Nephron (organoid): ENCODE data around the gene HEATR5A.

Experiments
- H3K27ac Mint-ChIP-seq, 3 experiments: 2 replicates each; pipeline ENCODE4 v1.8.0; 2020; ENCODE audit warnings: mixed read lengths in 3 of 3, mild to moderate bottlenecking in 2 of 3, moderate library complexity in 1 of 3
- H3K27me3 Mint-ChIP-seq: 2 replicates; pipeline ENCODE4 v1.8.0; 2021; ENCODE audit warnings: low read depth, mild to moderate bottlenecking, moderate library complexity, mixed read lengths
- H3K36me3 Mint-ChIP-seq: 2 replicates; pipeline ENCODE4 v1.8.0; 2020; ENCODE audit warnings: low read depth, mixed read lengths
- H3K4me1 Mint-ChIP-seq: 2 replicates; pipeline ENCODE4 v1.8.0; 2020; ENCODE audit warnings: mixed read lengths
- H3K4me3 Mint-ChIP-seq, 3 experiments: 2 replicates each; pipeline ENCODE4 v1.8.0; 2020; ENCODE audit warnings: mild to moderate bottlenecking in 3 of 3, mixed read lengths in 3 of 3, moderate library complexity in 2 of 3
- H3K9me3 Mint-ChIP-seq: 2 replicates; pipeline ENCODE4 v1.8.0; 2020; ENCODE audit warnings: mixed read lengths
- TF ChIP-seq, protein P1 (sequence below), 3 experiments: fragments of 200-600 bp; sonication (generic); IDR thresholded peaks; one replicate each; pipeline ENCODE4 v1.5.0; 2021; ENCODE audit warnings: antibody characterized with exemption in 3 of 3; ENCODE audit not compliant: unreplicated experiment in 3 of 3

Gene HEATR5A

DNA sequence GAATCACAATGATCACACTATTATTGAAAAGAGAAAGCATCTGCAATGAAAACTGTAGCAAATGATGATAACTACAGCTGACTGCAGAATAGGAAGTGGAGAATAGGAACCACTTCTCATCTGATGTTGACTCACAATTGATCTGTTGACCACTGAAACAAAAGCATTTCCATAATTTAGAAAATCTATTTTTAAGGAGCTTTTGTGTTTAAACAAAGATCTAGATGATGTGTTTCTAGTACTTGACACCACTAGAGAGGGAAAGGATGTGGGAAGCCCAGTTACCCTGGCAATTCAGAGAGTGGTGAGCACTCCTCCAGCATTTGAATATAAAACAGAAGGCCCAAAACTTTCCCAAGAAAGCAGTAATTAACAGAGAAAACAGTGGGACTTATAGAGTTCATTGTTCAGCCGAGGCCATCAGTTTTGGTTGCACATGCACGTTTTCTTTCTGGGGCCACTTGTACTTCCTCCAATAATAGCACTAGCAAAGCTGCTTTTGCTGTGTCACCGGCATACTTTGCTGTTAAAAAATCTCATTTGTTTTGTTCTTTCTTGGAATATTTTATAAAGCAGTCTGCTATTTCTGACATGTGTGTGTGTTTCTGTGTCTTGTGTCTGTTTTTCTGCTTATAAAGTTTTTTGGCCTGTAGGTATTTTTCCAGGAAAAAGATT lies 136.6 kb downstream of the HEATR5A start:
- TF ChIP-seq, protein P1, sequence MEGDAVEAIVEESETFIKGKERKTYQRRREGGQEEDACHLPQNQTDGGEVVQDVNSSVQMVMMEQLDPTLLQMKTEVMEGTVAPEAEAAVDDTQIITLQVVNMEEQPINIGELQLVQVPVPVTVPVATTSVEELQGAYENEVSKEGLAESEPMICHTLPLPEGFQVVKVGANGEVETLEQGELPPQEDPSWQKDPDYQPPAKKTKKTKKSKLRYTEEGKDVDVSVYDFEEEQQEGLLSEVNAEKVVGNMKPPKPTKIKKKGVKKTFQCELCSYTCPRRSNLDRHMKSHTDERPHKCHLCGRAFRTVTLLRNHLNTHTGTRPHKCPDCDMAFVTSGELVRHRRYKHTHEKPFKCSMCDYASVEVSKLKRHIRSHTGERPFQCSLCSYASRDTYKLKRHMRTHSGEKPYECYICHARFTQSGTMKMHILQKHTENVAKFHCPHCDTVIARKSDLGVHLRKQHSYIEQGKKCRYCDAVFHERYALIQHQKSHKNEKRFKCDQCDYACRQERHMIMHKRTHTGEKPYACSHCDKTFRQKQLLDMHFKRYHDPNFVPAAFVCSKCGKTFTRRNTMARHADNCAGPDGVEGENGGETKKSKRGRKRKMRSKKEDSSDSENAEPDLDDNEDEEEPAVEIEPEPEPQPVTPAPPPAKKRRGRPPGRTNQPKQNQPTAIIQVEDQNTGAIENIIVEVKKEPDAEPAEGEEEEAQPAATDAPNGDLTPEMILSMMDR (IDR thresholded peaks at IDR 0.05; ENCODE audit: unreplicated experiment in 3 of 3): no peak
- Mint-ChIP-seq H3K9me3 (peaks cover 13% of the 10 kb centered on the region), H3K36me3 (no peaks in the 10 kb centered on the region), H3K4me3 (no peak overlapping the region), H3K4me1 (peaks cover 8% of the 10 kb centered on the region), H3K27me3 (peaks cover 6% of the 10 kb centered on the region), H3K27ac (no peak overlapping the region)

- no peaks in the 10 kb centered on the region for H3K36me3 Mint-ChIP-seq
- no peak overlapping the region for H3K4me3 Mint-ChIP-seq
- TF ChIP-seq, protein P1 (IDR thresholded peaks at IDR 0.05; ENCODE audit: unreplicated experiment in 3 of 3): no peak
- peaks cover 8% of the 10 kb centered on the region for H3K4me1 Mint-ChIP-seq
- peaks cover 6% of the 10 kb centered on the region for H3K27me3 Mint-ChIP-seq
- peaks cover 14% of the 10 kb centered on the region for H3K9me3 Mint-ChIP-seq
- no peak overlapping the region for H3K27ac Mint-ChIP-seq
These were observed 137.2 kb downstream of the HEATR5A start for GRCh38 chr14:31283153-31283552.

- no peak overlapping the region for H3K4me3 Mint-ChIP-seq
- H3K27ac Mint-ChIP-seq: no peak overlapping the region
- peaks cover 22% of the 10 kb centered on the region for H3K9me3 Mint-ChIP-seq
- H3K36me3 Mint-ChIP-seq: no peaks in the 10 kb centered on the region
- peaks cover 3% of the 10 kb centered on the region for H3K27me3 Mint-ChIP-seq
- TF ChIP-seq, protein P1 (IDR thresholded peaks at IDR 0.05; ENCODE audit: unreplicated experiment in 3 of 3): no peak
- H3K4me1 Mint-ChIP-seq: no peaks in the 10 kb centered on the region
These were observed 139.5 kb downstream of the HEATR5A start for GRCh38 chr14:31280871-31281220.

DNA sequence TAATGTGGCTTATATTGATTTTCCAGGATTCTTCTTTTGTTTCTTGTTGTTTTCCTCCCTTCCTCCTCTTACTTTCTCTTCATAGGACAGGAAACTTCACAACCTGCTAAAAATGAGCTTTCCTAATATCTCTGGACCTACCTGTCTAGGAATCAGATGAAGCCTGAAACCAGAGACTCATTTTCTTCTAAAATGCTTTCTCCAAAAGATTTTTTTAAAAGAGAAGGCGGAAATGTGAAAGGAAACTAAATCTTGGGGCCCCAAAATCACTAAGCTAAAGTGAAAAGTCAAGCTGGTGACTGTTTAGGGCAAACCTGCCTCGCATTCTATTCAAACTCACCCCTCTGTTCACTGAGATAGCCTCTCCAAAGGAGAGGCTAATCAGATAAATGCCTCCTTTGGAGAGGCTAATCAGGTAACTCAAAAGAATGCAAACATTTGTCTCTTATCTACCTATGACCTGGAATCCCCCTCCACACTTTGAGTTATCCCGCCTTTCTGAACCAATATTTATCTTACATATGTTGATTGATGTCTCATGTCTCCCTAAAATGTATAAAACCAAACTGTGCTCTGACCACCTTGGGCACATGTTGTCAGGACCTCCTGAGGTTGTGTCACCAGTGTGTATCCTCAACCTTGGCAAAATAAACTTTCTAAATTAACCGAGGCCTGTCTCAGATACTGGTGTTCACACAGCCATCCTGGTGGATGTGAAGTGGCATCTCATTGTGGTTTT lies 140.0 kb downstream of the HEATR5A start:
- H3K27me3 Mint-ChIP-seq: peaks cover 3% of the 10 kb centered on the region
- no peaks in the 10 kb centered on the region for H3K36me3 Mint-ChIP-seq
- no peak overlapping the region for H3K27ac Mint-ChIP-seq
- TF ChIP-seq, protein P1 (IDR thresholded peaks at IDR 0.05; ENCODE audit: unreplicated experiment in 3 of 3): no peak
- H3K4me3 Mint-ChIP-seq: no peak overlapping the region
- H3K4me1 Mint-ChIP-seq: no peaks in the 10 kb centered on the region
- H3K9me3 Mint-ChIP-seq: peaks cover 22% of the 10 kb centered on the region

GRCh38 chr14:31278883-31279282 lies 141.5 kb downstream of the HEATR5A start:
- no peak overlapping the region for H3K27ac Mint-ChIP-seq

More at GRCh38 chr14:31278883-31279282, 141.5 kb downstream of the HEATR5A start:
- Mint-ChIP-seq H3K9me3 (peaks cover 27% of the 10 kb centered on the region), H3K4me1 (no peaks in the 10 kb centered on the region), H3K36me3 (no peaks in the 10 kb centered on the region), H3K27me3 (peaks cover 3% of the 10 kb centered on the region), H3K4me3 (no peak overlapping the region)
- TF ChIP-seq, protein P1 (IDR thresholded peaks at IDR 0.05; ENCODE audit: unreplicated experiment in 3 of 3): no peak
